ENCODE results near the gene SETD4.
A peak's percentile ranks its signal among the peaks of the same experiment; 100 is the strongest.

SETD4 gene

DNA sequence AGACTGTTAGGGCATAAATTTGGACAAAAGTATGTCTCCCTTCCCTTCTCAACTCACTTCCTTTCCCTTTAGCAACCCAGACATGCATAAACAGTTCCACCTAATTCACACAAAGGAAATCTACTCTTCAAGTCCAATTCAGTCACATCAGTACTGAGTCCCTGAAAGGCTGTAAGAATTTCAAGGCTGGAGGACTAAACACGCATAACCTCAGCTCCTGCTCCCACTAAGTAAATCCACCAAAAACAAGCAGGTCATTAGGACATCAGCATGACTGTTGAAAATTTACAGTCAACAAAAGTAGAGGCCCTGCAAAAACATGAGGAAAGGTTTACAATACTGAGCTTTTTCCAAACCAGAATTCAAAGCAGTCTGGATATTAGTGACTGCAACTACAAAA lies 18.4 kb downstream of the SETD4 start:
- no peak for DNase-seq

DNA sequence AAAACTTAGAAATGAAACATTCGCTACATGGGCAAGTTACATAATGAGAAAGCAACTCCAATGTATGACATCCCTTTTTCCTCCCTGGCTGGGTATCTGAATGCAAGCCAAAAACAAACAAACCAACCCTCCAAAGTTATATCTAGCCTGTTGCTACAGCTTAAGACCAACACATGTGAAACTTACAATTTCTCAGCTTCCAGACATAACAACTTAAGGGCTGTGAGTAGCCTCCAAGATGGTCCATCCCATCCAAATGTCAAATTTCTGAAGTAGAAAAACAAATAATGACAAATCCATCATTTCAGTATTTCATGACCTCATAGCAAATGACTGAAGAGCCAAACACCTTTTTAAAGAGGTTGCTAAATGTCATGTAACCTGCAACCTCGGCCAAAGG lies 19.9 kb downstream of the SETD4 start:
- no peak for DNase-seq

DNA sequence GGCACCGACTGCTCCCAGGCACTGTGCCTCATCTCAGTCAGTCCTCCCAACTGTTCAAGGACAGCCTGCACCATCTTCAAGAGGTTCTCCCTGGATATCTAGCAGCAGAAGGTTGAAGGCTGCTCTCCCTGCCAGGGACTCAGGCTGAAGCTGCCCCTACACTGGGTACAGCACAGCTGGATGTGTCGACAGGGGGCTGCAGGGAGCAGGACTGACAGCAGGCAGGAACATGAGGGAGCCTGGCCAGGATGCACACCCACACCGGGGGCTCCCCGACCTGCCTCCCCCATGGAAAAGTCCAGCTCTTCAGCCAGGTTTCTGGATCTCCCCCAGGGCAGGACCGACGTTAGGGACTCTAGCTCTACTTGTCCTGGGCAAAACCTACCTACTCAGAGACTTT lies 20.5 kb downstream of the SETD4 start:
- no peak for DNase-seq

DNA sequence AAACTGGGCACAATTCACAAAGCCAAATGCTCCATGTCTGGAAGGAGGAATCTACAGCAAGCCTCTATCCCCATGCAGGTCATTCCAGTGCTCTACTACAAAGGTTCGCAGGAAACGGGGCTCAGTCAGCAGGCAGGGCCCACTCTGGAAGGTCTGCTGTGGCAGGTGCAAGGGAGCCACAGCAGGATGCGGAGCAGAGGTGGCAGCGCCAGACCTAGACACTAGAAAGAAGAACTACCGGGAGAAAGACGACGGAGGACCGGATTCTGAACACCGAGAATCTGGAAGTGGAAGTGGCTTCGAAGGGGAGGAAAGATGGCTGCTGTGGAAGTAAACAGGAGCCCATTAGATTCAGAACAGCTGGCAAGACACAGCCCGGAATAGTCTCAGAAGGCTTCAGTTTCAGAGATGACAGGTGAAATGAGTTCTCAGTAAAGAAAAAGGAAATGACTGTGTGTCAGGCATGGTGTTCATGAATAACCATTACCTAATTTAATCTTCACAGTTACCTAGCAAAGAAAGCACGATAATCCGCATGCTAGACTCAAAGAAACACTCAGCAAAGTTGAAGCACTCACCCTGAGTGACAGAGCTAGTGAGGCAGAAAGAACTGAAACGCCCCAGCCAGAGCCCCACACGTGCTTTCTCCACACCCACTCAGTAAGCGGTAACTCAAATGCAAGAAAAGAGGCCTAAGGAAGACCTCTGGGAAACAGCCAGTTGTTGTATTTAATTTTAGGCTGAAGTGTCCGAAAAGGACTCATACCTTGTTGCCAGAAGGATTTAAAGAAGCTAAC lies 21.4 kb downstream of the SETD4 start:
- DNase-seq = no peak

DNA sequence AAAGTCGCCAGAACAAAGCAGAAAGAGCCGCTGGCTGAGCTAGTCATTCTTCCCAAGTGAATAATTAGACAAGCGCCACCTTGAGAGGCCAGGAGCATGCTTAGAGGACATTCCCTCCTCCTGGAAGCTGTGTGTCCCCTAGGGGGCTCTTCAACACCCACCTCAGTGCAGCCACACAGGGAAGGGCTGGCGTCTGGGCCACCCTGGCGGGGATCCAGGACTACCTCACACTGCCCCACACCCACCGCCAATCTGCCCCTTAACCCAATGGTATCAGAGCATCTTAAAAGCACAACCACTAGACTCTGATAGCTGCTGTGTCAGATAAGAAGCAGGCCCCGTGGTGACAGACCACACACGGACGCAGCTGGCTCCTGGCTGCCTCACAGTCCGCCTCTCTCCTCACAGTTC lies 24.9 kb downstream of the SETD4 start:
- no peak for DNase-seq

DNA sequence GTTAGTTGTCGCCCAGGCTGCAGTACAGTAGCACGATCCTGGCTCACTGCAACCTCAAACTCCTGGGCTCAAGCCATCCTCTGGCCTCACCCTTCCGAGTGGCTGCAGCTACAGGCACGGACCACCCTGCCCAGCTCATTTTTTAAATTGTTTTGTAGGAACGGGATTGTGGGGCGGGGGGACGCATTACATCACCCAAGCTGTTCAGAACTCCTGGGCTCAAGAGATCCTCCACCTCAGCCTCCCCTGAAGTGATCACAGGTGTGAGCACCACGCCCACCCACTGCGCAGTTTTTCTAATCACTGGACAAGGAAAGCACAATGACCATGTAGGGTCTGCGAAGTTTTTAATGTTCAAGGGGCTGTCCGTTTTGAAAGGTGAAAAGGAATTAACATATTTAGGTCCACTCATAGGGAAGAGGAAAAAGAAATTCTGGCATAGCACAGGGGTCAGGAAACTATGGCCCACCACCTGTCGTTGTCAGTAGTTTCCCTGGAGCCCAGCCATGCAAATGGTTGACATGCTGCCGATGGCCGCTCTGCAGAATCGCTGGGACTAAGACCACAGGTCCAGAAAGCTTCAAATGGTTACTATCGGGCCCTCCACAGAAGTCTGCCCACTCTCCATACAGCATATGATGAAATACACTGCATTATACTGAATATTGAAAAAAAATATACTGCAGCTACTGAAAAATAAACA lies 26.0 kb downstream of the SETD4 start:
- no peak for DNase-seq

DNA sequence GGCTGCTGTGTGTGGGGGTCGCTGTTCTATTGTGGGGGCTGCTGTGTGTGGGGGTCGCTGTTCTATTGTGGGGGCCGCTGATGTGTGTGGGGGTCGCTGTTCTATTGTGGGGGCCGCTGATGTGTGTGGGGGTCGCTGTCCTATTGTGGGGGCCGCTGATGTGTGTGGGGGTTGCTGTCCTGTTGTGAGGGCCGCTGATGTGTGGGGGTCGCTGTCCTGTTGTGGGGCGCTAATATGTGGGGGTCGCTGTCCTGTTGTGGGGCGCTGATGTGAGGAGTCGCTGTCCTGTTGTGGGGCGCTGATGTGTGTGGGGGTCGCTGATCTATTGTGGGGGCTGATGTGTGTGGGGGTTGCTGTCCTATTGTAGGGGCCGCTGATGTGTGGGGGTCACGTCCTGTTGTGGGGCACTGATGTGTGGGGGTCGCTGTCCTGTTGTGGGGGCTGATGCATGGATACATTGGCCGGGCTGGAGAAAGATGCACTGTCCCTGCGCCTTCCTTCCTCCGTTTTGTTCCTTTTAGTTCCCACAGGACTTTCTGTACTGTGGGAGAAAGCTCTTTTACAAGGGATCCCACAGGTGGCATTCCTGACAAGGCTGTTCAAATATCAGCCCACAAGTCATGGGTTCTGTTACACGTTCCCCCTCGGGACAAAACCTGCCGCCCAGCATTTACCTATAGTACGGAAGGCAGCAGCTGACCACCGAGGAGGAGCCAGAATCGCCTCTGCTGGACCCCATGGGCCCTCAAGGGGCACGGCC lies 27.5 kb downstream of the SETD4 start:
- DNase-seq = no peak

DNA sequence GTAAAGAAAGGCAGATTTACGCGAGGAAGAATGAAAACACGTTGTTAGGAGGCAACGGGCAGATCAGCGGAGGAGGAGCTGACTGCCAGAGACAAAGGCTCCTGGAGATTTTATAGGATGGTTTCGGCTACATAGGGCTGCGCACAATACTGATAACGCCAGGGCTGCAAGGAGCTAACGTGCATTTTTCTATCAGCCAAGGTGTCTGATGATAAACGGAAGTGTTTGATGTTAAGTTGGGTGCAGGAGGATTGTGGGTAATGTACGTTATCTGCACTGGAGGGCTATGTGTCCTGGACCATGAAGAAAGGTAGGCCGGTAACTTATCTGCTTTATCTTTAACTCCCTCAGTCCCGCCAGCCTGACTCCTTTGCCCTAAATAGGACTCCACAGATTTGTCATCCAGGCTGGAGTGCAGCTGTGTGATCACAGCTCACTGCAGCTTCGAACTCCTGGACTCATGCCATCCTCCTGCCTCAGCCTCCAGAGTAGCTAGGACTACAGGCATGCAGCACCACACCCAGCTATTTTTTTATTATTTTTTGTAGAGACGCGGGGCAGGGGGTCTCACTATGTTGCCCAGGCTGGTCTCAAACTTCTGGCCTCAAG lies 29.6 kb downstream of the SETD4 start:
- DNase-seq = no peak

DNA sequence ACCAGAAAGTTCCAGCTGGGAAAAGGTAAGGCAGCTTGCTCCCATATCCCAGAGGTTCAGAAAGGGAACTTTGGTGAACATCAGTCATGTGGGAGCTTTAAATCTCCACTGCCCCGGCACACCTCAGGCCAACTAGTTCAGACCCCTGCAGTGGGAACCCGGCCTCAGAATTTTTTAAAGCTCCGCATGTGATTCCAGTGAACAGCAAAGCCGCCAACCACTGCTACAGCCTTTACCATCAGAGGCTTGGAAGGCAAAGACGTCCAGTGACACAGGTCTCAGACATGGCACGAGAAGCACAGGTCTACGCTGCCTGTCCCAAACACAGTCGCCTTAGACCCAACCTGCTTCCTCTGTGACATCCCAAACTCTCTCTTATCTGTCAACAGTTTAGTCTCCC lies 31.0 kb downstream of the SETD4 start:
- no peak for DNase-seq

DNA sequence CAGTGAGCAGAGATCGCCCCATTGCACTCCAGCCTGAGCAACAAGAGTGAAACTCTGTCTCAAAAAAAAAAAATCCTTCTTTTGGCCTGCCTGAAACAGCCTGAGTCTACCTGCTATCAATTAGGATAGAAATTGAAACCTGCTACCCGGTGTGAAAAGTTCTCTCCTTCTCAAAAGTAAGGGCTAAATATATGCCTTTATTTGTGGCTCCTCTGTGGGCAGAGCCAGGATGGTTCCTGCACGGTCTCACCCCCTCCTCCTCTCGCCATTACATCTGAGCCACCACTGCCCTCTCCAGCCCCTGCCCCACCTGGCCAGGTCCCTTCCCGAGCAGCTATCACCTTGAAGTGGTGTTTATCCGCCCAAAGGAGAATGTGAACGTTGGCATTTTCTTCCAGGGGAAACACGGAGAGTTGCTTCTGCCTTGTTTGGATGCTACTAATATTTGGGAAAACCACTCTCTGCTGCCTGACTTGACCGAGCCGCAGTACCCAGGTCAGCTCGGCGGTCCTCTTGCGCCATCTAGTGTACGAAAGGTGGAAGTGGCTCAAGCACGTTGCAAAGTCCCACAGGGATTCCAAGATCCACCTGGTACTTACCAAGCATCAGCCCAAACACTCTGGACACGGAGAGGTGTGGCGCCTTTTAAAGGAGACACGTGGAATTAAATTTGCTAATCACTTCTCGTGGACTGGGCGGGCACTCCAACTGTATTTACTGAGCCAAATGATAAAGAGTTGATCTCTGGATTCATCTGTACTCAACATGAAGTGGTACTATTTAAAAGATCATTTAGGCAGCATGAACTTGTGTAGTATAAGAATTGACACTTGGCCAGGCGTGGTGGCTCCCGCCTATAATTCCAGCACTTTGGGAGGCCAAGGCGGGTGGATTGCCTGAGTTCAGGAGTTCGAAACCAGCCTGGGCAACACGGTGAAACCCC lies 31.9 kb downstream of the SETD4 start:
- DNase-seq = peak; percentile 53 to 80

DNA sequence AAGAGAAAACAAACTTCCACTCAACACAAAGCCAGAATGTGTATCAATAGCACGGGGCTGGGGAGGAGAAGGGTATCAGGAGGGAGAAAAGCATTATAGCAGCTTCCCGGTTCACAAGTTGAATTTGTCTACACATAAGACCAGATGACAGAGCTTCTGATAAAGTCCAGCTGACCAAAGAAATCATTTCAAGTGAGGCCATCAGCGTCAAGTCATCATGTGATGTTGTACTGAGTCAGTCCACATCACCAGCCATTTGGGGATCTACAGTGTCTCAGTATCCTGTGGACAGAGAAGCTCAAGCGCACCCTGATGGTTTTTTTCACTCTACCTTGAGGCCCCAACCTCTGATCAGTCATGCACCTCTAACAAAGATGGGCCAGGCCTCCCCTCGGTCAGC lies 33.0 kb downstream of the SETD4 start:
- no peak for DNase-seq

DNA sequence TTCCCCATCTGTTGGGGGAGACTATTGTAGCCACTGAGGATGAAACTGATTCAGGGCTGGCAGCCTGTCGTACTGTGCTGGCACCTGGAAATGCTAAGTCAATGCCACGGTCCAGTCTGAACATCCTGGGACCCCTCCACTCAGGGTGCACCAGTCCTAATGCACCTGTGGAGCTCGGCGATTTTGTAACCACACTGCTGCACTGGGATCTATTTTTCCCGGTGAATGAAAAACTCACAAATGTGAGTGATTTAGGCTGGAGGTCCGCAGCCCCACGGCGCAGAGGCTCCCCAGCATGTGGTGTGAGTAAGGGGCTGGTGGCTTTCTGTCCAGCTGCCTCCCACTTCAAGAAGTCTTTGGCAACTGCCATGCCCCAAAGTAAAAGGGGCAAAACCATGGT lies 35.5 kb downstream of the SETD4 start:
- DNase-seq = no peak

DNA sequence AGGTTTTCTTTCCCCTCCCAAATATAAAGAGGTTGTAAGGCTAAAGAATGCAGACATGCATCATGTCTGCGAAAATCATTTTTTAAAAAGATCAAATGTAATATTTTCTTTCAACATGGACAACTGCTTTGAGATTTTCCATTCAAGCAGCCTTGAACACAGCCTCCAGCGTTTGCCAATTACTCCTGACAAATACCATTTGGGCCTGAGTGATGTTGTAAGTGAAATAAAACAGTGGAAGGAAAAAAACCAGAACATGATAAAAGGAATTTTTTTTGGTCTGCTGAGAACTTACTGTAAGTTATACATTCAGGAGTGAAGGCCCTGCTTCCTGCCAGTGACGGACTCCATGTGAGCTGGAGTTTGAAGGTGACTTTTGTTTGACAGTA lies 37.2 kb downstream of the SETD4 start:
- no peak for DNase-seq

DNA sequence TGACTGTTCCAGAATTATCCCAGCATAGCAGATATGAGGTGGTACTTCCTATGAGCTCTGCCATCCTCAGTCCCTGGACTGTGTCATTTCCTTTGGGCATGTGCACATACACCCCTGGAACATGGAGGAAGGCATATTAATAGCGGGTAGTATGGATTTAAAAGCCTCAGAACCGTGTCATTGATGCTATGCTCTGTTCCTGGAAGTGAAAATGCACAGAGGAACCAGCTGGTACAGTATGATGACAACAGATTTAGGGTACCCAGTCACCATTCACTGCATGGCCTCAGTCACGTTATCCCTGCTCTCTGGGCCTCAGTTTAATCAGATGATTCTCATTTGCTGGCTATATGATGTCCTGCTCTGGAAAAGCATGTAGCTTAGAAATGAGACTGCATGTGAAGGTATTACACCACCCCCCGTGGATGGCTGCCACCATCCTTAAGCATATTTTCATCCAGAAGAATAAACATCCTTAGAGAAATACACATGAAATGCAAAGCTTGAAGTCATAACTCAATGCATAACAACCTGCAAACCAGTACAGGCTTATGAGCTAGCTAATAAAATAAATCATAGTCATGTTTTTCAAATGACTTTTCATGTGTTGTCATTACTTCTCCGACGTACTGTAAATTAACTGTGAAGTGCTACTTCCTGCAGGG lies 37.8 kb downstream of the SETD4 start:
- no peak for DNase-seq

DNA sequence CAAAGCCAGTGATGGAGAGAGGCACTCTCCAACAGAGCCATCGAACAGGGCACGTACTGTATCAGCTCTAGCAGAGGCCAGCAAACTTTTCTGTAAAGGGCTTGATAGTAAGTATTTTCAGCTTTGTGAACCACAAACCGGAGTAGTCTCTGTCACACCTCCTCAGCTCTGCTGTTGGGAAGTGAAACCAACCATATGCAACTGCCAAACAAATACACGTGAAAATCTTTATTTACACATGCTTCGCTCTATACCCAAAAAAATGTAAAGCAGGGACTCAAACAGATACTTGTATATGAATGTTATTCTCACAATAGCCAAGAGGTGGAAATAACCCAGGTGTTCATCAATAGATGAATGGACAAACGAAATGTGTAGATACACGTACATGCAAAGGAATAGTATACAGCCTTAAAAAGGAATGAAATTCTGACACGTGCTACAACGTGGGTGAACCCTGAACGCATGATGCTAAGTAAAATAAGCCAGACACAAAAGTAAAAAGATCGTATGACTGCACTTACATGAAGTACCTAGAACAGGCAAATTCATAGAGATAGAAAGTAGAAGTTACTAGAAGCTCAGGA lies 39.0 kb downstream of the SETD4 start:
- no peak for DNase-seq

DNA sequence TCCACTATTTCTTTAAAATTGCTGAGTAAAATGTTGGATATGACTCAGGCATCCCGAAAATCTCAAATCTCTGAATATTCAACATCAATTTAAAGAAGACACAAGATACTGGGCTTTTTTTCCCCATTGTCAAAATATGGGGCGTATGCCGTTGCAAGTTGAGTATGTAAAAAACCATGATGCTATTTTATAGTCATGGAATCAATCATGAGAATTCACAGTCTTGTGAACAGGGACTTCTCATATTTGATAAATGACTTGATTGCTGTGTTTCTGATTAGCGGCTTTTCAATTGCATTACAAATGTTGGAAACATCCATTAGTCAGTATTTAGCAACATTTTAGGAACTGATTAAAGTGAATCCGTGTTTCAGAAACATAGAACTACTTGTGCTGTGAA lies 45.3 kb downstream of the SETD4 start:
- no peak for DNase-seq

DNA sequence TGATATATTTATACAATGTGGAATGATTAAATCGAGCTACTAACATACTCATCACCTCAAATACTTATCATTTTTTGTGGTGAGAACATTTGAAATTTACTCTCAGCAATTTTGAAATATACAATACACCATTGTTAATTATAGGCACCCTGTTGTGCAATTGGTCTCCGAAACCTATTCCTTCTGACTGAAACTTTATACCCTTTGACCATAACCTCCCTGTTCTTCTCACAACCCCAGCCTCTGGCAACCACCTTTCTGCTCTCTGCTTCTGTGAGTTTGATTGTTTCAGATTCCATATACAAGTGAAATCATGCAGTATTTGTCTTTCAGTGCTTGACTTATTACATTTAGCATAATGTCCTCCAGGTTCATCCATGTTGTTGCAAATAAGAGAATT lies 49.5 kb downstream of the SETD4 start:
- no peak for DNase-seq

DNA sequence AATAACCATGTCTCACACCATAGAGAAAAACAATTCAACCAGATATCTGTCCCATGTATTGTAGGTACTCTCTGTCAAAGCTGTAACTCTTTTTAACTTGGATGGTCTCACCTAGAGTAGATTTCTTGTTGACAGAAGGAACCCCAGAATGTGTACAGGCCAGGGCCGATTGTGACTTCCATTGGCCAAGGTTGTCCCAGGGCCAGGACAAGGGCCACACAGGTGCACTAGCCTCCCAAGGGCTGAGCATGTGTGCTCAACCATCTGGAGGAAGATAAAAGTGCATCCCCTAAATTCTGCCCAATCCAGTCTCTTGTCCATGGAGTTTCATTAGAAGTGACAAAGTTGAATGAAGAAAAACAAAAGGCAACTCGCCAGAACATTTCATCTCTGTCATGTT lies 51.8 kb downstream of the SETD4 start:
- no peak for DNase-seq

DNA sequence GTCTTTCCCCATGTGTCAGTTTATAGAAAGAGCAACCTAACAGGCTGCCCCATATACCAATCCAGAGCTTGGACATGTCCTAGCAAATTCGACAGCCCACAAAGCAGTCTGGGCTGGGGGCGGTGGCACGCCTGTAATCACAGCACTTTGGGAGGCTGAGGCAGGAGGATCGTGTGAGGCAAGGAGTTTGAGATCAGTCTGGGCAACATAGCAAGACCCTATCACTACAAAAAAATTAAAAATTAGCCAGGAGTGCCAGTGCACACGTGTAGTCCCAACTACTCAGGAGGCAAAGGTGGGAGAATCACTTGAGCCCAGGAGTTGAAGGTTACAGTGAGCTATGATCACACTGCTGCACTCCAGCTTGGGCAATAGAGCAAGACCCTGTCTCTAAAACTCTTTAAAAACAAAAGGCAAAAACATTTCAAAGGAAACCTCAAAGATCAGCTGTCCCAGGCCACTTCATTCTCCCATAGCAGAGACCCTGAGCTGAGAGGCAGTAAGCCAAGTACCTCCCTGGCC lies 54.4 kb downstream of the SETD4 start:
- DNase-seq = no peak

DNA sequence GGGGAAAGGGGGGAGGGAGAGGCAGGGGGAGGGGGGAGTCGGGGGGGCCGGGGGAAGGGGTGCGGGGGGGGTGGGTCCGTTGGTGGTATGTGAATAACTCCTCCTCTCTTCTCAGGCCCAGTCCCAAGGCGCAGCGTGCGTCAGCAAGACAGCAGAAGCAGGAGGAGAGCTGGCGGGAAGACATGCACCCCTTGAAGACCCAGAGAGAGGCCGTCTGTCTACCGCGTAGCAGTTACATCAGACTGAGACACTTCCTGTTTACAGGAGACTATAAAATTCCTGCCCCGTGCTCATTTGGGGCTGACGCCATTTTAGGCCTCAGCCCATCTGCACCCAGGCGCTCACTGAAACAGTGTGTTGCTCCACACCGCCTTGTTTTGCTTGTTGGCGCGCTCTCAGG lies 55.3 kb downstream of the SETD4 start:
- DNase-seq = peak; percentile 38 to 60

DNA sequence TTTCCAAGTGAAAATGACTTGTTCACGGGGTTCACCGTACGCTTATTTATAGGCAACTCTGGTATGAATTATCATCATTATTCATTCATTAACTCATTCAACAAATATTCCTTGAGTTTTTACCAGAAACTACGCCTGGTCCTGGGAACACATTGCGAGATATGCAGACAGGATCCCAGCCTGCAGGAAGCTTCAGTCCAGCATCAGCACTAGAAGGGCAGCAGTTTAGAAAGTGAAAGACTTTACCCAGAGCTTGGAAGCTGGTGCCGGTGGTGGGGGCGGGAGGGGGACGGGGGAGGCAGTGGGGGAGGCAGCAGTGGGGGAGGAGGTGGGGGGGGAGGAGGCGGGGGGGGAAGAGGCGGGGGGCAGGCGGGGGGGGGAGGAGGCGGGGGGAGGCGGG lies 55.9 kb downstream of the SETD4 start:
- DNase-seq = no peak

All from SHP77 (cell line).